GM21717 (cell line): ENCODE results near the gene LPAR1.

Source experiments
- ATAC-seq: cut with Tn5 transposase; IDR thresholded peaks from one replicate; pipeline ENCODE4 v1.9.1; 2021; ENCODE audit warnings: mild to moderate bottlenecking, moderate library complexity; ENCODE audit not compliant: unreplicated experiment

LPAR1 gene

DNA sequence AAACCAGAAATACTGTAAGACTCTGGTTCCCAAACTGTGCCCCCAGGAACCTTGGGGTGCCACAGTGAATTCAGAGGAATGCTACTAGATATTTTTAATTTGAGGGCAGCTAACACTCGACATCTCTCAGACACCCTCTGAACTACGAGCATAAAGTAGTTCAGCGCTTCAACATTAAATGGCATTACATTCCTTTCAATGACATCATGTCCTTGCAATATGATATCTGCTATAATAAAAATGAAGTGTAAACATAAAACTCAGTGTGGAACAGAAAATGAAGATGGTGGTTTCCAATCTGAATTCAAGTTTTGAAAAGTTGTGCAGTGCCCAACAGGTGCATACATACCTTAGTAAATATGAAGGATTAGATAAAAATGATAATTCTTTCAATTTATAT is 116.1 kb downstream of the LPAR1 start:
- ATAC-seq, result no peak

DNA sequence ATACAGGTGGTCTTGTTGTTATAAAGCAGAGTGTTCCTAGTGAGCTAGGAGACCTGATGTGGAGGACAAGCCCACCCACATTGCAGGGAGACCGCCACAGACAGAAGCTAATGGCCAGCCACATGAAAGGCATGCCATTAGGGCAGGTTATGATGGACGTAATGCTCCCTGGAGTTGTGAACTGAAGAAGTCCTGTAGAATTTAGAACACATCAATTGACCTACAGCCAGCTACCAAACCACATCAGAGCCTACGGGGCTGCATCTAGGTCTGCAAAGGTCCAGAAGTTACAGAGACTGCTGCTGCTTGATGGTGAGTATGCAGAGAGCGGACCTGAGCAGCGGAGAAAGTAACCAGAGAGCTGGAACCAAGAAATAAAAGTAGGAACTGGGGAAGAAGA is 116.6 kb downstream of the LPAR1 start:
- ATAC-seq, result no peak

DNA sequence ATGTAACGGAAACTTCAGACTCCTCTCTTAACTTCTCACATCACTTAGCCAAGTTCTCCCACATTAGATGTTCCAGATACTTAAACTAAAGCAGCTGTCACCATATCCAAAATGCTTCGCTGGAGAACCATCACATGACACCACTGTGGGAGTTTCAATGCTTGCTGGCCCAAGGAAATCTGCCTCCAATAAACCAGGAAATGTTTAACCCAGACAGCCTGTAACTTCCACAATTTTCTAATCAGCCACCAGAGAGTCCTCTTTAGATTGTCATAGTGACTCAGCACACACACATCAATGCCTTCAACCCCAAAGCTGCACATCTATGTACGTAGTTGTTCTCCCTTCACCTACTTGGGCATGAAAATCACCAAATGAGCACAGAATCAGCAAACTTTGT is 118.7 kb downstream of the LPAR1 start:
- ATAC-seq, result no peak

DNA sequence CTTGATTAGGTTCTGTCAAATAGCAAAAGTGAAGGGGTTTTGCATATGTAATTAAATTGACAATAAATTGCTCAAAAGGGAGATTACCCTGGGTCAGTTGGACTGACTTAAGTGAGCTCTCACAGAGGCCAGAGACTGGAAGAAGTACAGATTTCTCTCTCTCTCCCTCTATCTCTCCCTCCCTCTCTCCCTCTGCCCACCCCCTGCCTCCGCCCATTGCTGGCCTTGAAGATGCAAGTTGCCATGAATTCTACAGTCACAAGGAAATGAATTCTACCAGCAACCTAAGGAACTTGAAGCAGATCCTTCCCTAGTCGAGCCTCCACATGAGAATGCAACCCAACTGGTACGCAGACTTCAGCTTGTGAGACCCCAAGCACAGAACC is 119.2 kb downstream of the LPAR1 start:
- no peak for ATAC-seq

DNA sequence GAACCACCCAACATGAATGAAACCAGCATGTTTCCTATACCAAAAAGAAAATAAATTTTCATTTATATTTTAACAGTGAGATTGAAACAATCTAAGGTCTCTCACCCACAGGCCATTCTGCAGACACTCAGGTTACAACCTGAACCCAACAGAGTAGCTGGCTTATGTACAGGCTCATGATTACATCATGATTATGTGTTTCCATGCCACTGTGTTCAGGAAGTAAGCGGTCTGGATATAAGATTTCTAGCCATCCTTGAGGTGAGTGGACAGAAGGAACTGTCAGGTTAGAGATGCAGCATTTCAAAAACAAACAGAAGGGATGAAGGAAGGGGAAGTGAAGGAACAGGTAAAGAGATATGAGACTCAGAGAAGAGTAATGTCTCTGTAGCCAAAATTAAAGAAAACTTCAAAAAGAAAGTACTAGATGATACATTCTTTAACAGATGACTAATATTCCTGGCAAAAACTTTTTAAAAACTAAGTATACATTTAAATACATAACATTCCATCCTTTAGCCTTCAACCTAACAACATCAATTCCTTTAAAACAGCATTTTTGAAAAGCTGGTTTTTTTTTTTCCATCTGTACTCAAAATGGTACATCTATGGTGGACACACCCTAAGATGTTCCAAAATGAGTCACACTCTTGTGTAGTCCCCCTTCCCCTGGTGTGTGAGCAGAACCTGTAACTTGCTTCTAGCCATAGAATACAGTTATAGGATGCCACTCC is 119.8 kb downstream of the LPAR1 start:
- ATAC-seq, result no peak

DNA sequence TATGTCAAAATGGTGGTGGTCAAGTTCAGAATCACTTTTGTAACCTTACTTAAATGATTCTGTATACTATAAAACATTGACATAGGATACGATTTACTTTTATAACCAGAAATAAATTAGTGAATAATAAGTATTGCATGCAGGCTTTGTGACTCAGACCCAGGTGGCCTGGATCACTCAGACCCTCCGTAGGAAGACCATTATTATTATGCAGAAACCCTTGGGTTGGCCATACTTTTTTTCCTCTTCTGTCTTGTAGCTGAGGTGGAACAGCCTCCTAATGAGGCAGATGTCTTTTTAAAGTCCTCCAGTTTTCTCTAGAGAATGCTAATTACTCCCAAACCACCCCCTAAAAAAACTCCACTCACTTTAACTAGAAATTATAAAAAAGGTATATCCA is 121.9 kb downstream of the LPAR1 start:
- no peak for ATAC-seq

DNA sequence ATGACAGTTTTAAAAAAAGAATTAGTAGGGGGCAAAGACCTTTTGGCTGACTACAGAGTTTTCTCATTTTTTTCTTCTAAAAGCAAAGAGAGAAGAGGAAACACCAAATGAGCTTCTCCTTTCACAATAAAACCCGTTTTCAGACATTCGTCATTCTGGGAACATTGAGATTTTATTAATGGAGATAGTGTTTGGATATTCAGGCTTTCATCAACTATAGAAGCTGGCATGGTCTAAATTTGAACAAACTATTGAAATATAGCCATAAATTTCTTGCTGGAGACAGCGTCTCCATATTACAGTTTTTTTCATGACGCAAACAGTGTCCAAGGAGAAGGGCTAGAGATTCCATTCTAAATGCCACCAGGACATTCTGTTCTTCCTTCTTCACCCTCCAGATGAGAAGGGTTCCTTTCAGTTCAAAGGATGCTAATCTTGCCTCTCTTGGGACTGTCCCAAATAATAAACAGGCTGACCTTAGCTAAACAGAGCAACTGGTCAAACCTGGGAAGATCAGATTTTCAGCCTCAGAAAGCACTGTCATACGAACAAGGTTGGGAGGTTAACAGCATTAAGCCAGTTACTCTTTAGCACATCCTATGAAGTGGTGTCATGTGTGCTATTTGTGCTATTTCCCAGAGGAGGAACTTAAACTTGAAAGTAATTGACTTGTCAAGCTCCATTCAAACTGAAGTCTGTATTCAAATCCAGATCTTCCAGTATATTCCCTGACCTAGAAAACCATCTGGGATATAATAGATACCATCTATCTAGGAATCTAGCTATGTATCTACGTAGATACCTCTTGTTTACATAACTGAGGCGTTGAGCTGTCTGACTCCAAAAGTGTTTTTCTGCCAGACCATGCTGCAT is 125.6 kb downstream of the LPAR1 start:
- ATAC-seq, result no peak

DNA sequence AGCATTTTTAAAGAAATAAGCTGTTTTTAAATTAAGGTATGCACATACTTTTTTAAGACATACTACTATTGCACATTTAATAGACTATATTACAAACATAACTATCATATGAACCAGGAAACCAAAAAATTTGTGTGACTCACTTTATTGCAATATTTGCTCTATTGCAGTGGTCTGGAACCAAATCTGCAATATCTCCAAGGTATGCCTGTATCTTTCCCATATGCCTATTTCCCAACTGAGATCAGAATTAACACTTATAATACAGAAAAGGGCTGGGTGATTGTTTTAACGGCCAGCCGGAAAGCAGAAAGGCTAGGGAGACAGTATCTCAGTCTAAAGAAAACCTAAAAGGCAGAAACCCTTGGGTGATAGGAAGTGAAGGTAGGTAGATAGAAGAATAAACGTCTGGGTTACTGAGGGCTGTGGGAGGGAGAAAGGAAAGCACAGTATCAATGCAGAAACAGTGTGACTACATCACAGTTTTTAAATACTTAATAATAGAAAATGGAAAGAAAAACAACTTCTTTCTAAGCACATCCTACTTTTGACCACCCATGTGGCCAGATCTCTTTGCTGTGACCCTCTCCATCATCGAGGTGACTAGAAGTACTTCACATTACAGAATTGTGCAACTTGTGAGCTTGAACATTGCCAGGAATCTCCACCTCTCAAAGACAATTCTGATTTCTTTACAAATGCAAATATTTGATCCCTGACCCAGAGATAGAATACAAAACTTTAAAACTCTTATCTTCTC is 126.4 kb downstream of the LPAR1 start:
- no peak for ATAC-seq

DNA sequence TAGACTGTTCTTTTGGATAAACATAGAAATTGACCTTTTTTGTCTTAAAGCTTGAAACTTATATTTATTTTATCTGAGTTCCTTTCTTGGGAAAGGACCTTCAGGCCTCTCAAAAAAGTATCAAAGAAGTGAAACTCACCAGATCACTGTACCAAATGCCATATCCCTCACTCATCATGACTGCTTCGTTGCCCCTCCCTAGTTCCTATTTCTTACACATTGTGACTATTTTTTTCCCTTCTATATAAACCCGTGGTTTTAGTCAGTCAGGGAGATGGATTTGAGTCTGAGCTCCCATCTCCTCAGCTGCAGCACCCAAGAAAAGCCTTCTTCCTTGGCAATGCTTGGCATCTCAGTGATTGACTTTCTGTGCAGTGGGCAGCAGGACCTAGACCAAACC is 129.4 kb downstream of the LPAR1 start:
- ATAC-seq, result no peak

DNA sequence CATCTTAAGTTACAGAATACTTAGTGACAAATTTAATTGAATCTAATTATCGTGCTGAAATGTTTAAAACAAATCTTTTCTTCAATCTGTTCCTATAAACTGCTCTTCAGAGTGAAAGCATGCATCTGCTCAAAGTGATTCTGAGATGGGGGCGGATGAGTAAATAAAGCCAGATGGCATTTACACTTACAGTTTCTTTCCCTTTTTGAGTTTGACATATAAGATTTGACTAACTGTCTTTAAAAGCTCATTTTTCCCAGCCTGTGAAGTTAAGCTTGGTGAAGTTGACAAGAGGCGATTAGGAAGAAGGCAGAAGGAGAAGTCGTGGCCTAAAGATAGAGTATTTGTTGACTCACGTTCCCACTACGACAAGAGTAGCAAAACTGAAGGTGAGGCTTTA is 137.4 kb downstream of the LPAR1 start:
- no peak for ATAC-seq

DNA sequence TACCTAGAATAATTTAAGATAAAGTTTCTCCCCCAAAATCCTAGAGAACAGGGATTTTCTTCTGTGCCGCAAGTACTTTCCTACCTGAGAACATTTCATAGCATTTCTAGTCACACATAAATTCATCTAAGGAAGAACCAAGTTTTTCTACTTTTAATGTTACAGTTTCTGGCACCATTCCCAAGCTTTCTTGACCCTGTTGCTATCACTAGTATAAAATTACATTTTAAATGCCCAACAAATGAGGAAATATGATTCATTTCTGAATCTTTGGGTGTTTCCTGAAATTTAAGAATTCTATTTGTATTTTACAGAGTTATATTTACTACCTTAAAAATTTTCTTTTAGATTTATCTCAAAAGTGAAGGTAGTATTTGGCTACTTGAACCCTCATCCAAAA is 137.8 kb downstream of the LPAR1 start:
- no peak for ATAC-seq

DNA sequence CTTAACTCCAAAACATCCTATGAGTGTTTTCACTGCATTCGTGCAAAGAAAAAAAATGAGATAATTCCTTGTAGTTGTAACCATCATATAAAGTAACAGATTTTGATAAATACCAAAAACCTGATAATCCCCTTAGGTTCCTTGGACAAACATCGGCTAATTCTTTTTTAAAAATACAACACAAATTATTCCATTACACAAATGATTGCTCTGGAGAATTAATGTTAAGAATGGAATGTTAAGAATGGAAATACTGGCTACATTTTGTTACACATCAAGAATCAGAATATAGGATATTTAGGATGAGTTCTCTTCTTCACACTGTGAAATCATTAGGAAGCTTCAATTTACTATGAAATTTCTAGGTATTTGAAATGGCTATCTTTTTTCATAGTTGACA is 139.4 kb downstream of the LPAR1 start:
- no peak for ATAC-seq

DNA sequence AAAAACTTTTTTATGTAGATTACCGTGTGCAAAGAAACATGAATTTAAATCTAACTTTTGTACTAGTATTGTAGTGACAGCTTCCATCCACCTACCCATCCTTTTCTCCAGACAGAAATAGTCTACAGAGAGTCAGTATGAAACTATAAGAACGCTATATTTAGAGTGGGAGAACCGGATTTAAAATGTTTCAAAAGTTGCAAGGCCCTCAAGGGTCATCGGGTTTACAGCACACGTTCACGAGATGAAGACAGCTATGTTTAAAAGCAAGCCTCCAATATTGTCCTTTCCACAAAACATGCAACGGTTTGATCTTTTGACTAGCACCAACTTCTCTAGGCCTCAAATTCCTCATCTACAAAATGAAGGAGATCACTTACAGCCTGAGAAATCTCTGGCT is 139.9 kb downstream of the LPAR1 start:
- no peak for ATAC-seq

DNA sequence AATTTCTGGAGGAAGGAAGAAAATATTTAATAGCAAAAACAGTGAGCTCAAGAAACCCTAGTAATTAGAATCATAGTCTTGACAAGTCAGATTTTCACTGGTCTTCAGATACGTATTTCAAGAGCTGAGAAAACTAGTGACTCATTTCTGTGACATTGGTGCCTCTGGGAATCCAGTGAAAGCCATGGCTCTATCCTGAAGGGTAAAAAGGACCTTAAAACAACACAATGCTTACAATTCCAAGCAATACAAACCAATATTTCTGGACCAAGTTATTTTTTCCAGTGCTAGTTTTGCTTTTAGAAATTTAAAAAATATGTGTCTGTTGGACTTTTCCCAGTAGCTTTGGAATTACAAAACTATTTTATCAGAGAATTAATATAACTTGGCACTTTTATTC is 140.3 kb downstream of the LPAR1 start:
- ATAC-seq, result no peak

DNA sequence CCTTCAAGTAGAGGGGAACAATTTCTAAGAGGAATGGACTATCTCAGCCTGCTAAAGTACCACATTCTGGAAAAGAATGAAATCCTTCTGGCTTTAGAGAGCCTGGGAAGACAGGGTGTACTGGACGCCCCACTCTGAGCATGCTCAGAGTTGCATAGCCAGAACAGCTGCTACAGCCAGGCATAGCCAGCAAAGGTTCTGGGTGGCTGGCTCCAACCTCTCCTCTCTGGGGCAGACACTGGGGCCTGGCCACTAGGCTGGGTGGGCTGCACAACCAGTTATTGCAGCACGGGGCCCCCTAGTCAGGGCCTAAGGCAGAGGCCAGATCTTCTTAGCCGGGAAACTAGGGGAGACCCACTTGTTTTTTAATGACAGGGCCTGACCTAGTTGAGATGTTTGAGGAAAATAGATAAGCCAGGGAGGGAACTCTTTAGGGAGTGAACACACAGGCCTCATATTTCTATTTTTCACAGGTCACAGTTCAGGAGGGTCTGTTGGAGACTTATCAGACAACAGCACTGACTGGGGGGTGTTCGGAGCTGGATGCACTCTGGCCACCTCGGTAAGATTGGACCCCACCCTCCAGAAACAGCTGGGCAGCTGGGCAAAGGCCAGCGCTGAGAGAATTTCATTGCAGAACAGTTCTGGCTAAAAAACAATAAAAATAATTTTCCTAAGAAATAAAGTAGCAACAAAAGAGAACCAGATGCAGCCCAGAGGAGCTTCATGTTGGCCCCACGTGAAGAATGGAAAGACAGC is 142.9 kb downstream of the LPAR1 start:
- ATAC-seq, result no peak

DNA sequence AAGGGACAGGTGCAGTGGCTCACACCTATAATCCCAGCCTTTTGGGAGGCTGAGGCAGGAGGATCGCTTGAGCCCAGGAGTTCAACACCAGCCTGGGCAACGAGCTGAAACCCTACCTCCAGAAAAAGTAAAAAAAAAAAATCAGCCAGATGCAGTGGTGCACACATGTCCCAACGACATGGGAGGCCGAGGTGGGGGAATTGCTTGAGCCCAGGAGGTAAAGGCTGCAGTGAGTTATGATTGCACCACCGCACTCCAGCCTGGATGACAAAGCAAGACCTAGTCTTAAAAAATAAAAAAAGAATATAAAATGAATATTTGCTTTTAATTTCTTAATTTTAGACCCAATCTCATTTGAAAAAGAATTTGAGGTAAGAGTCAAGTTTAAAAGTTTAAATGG is 143.5 kb downstream of the LPAR1 start:
- no peak for ATAC-seq

DNA sequence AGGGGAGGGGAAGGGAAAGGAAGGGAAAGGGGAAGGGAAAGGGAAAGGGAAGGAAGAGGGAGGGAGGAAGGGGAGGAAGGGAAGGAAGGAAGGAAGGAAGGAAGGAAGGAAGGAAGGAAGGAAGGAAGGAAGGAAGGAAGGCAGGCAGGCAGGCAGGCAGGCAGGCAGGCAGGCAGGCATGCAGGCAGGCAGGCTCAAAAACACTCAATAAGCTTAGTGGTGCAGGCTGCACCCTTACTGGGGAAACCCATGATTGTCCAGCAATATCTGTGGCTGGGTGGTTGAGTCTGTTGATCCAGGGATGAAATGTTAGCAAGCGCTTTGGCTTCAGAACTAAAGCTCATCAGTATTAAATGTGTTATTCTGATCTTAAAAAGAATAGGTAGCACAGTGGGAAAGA is 145.6 kb downstream of the LPAR1 start:
- no peak for ATAC-seq

DNA sequence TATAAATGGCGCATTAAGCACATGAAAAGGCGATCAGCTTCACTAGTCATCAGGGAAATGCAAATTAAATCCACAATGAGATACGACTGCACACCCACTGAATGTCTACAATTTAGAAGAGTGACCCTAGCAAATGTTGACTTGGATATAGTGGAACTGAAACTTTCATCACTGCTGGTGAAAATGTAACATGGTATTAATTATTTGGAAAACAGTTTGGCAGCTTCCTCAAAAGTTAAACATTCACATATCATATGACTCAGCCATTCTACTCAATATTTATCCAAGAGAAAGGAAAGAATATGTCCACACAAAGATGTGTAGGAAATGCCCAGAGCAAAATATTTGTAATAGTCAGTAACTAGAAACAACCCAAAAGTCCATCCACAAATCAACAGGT is 146.5 kb downstream of the LPAR1 start:
- no peak for ATAC-seq

DNA sequence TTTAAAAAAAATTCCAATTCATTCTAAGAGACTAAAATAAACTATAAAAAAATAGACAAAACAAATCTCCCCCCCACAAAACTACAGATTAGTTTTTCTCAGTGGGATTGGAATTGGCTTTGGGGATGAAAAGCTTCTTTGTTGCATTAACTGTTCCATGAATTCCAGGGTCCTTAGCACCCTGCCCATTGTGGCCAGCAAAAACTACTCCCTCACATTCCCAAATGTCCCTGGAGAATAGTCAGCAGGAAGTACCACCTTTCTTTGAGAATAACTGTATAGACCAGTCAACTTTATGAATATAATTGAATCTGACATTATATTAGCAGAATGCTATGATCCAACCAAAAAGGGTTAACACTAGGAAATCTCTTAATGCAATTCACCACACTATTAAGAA is 147.9 kb downstream of the LPAR1 start:
- ATAC-seq, result no peak

DNA sequence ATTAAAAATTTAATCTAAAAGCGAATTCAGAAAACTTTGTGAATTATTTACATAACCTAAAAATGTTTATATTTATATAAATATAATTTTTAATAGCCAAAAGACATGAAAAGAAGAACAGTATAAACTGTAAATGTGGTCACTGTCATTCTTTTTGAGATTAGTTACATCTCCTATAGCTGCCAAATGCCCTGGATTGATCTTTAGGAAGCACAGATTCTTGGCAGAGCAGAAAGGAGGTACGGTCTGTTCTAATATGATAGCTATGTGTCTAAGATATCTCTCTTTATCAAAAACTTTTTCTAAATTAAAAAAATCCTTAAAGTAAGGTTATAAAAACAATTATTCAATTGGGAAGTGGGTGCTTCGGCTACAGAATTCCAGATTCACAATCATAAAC is 151.0 kb downstream of the LPAR1 start:
- no peak for ATAC-seq

DNA sequence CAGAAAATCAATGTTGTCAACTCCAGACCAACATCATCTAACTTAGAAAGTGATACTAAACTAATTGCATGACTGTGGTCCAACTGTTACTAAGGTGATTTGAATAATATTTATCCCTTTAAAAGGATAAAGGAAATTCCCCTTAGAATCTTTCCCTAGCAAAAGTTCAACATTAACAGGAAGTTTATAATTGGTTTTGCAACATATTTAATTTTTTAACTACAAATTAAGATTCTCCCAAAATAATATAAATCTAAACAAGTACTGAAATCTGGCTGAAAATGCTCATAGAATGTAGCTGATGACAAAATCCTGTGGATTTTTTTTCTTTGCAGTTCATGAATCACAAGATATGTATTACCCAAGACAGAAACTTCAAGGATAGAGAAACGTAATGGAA is 151.4 kb downstream of the LPAR1 start:
- ATAC-seq, result no peak
